Medulla oblongata (tissue), 1 donor: ENCODE results near the gene UQCR11.

Experiments
- DNase-seq: peaks from one replicate; pipeline ENCODE4 v3.0.0-alpha.2; 2015; ENCODE audit errors: extremely low spot score

The UQCR11 gene

DNA sequence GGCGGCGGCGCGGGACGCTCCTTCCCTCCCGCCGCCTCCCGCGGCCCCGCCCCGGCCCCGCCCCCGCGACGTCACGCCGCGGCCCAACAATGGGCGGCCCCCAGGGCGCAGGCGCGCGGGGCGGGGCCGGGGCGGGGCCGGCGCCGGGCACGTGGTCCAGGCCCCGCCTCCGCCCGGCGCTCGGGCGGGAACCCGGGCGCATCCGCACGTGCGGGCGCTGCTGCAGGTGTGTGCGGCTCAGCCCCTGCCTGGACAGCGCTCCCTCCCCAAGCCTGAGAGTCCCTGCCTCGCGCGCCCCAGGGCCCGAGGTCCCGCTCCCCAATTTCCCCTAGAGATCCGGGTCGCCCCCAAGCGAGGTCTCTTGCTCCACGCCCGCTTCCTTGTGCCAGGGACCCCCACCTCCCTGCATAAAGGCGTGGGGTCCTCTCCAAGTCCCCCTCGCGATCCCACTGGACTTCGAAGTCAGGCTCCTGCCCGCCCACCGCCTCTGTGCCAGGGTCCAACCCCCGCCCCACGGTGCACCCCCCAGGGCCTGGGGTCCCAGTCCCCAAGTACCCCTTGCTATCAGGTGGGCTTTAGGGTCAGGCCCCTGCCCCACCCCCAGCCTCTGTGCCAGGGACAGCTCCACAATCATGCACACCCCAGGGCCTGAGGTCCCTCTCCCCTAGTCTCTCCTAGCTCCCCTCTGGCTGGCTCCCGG is 36.8 kb downstream of the UQCR11 start, which contains the start of gene MEX3D:
Gene MEX3D (minus strand): TSS at position 6 of the 700 bp plus-strand sequence. CDS start 267 bp downstream, outside the sequence.
- DNase-seq: peak; percentile 76

DNA sequence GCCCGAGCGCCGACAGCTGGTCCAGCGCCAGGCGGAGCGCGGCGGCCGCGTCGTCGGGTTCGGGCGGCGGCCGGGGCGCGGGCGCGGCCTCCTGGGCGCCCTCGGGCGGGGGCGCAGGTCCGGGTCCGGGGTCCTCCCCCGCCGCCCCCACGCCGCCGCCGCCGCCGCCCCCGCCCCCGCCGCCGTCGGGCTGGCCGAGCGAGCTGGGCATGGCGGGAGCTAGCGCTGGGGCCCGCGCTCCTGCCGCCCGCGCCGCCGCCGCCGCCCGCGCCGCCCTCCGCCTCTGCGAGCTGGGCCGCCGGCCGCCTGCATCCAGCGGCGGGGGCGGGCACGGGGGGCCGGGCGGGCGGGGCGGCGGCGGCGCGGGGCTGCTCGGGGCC is 37.4 kb downstream of the UQCR11 start:
- DNase-seq: no peak

DNA sequence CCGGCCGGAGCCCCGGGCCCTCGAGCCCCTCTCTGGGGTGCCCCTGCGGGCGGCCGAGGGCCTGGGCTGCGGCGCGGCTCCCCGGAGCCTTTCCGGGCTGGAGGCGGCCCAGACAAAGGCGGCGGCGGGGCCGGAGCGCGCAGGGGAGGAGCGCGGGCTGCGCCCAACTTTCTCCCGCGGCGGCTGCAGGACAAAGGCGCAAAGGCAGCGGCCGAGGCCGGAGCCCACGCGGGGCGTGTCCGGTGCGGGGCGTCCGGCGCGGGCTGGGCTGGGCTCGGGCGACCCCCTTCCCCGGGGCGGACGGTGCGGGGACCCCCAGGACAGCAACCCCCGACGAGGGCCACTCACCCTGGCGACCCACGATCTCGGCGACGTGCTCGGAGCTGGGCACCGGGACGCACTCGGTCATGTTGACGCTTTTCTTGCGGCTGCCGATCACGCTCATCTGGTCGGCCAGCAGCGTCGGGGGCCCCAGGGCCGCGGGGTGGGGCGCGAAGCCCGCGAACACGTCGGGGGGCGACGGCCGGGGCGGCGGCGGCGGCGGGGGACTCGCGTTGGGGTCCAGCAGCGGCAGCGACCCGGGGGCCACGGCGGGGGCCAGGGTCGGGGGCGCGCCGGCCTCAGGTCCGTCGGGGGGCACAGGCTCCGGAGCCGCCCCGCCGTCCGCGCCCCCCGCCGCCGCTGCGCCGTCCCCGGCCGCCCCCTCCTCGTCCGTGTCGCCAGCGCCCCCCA is 38.0 kb downstream of the UQCR11 start:
- DNase-seq: no peak

DNA sequence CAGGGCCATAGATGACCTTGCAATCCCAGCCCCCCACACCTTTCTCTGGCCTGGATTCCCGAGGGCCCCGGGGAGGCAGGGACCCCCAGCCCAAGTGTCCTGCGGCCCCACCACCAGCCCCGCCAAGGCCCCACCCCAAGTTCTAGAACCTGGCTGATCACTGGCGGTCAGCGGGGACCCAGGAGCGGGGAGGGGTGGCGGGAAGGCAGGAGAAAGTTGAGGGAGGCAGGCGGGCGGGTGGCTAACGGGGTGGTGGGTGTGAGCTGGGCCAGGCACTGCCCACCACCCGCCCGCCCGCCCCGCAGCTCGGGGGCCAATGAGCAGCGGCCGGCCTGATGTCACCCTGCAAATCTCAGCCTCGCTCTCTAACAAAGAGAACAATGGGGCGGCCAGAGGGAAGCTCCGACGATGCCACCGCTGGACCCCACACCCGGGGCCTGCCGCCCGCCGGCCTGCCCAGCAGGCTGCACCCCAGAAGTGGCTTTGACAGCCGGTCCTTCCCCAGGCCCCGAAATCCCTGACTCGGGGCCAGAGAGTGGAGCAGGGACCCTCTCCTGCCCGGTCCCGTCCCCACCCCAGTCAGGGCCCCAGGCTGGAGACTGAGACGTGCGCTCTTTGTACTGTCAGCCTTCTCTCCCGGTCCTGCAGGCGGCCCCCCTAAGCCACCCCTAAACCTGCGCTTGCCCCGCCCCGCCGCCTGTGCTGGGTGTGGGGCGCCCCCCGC is 38.7 kb downstream of the UQCR11 start:
- DNase-seq: peak; percentile 91

DNA sequence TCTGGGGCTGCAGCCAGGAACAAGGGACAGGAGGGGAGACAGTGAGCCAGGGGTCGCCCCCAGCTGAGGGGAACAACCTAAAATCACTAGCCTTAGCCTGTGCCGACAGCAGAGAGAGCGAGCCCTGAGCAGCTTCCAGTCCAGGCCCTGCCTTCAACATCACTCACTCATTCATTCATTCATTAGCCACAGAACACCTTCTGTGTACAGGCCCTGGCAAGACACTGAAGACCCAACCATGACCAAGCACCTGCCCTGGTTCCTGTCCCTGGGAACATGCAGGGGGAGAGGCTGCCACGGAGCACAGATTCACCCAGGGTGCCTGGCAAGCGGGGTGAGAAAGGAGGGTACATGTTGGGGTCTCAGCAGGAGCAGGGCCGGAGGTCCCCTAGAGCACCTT is 42.0 kb downstream of the UQCR11 start:
- DNase-seq: no peak

DNA sequence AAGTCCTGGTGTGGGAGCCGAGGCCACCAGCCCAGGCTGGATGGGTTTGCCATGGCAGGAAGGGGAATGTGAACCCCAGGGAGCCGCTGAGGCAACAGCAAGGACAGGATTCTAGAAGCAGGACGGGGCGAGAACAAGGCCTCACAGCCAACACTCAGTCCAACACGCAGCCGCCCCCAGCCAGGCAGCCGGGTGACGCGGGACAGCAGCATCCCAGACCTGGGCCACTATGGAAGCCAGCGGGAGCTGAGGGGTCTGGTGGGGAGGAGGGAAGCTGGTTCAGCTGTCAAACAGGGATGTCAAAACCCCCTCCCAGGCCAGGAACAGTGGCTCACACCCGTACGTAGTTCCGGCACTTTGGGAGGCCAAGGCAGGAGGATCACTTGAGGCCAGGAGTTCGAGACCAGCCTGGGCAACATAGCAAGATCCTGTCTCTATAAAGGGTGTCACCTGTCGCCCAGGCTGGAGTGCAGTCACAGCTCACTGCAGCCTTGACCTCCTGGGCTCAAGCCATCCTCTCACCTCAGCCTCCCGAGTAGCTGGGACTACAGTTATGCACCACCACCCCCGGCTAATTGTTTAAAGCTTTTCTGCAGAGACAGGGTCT is 43.9 kb downstream of the UQCR11 start:
- DNase-seq: no peak

DNA sequence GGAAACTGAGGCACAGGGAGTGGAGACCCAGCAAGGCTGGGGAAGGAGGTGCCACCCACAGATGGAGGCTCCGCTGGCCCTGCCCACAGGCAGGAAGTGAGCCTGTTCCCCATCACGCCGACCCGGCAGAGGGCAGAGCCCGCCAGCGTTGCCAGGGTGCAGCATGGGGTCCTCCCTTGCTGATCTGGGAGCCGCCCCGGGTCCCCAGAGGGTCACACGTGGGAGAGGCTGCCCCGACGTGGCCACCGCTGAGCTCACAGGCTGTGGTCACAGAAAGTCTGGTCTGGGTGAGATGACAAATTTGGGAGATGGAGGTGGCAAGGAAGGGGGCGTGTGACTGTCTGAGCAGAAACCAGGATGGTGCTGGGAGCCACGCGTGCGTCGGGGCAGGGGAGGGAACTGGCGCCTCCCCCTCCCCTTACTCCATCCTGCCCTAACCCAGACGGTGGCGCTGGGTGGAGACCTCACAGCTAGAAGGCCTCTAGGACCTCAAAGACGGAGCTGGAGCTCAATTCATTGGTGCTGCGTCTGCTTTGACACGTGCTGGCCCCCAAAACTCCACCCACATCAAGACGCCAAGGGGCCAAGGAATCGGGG is 44.9 kb downstream of the UQCR11 start:
- DNase-seq: no peak

DNA sequence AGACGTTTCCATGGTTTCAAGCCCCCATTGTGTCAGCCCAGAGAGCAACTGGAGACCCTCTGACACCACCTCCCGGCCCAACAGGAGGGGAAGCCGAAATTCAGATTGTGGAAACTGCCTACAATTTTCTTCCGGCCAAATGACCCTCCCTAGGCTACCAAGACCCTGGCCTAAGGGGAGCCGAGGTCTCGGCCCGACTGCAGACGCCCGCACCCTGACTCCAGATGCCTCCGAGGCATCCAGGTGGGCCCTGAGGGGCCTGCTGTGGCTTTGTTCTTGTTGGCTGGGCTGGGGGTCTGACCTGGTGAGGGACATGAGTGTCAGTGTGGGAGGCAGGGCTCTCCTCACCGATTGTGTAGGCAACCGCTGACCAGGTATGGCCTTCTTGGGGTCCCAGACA is 46.7 kb downstream of the UQCR11 start:
- DNase-seq: no peak

DNA sequence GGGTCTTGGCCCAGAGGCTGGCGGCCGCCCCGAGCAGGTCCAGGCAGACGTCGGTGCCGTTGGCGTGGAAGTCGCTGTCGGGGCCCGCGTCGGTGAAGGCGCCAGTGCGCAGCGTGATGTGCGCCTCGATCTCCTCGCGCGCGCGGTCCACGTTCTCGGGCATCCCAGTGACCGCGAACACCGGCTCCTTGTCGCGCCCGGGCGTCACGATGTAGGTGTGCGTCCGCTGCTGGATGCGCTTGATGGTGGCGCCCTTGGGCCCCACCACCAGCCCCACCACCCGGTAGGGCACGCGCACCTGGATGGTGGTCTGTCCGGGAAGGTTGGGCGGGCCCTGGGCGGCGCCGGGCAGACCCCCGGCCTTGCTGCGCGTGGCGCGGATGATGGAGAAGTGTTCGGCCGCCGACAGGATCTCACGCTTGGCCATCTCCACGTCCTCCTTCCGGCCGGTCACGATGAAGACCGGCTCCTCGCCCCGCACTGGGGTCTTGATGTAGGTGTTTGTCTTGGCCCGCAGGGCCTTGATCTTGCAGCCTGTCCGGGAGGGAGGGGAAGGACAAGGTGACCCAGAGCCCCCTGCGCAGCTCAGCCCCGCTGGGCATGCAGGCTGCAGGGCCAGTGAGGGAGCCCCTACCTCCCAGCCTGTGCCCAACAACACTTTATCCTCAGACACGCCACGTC is 48.7 kb downstream of the UQCR11 start:
- DNase-seq: no peak

DNA sequence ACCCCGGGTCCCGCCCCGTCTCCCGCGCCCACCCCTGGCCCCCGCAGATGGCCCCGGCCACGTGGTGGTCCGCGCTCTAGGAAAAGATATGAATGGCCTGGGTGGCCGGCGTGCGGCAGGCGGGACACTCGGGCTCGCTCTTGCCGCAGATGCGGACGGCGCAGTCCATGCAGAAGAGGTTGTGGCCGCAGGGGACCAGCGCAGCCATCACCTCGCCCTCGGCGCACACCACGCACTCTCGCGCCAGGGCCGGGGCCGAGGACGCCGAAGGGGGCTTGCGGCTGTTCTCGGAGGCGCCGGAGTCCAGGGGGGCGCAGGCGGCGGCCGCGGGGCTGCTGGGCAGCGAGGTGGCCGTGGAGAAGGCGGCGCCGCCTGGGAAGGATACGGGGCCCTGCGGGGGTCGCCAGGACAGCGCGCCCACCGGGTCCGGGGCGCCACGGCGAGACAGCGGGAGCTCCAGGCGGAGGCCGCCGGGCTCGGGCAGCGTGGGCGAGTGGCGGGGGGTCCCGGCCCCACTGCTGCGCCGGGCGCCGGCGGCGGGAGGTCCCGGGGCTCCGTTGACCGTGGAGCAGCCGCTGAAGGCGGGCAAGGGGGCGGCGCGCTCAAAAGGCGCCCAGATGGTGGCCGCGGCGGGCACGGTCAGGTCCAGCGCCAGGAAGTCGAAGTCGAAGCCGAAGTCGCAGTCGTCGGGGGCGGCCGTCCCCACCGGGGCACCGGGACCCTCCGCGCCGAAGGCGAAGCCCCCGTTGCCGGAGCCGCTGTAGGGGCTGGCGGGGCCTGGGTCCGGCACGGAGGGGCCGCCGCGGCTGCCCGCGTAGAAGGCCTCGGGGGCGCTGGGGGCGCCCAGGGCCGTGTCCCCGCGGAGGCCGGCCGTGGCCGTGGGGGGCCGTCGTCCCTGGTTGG is 49.5 kb downstream of the UQCR11 start:
- DNase-seq: no peak

DNA sequence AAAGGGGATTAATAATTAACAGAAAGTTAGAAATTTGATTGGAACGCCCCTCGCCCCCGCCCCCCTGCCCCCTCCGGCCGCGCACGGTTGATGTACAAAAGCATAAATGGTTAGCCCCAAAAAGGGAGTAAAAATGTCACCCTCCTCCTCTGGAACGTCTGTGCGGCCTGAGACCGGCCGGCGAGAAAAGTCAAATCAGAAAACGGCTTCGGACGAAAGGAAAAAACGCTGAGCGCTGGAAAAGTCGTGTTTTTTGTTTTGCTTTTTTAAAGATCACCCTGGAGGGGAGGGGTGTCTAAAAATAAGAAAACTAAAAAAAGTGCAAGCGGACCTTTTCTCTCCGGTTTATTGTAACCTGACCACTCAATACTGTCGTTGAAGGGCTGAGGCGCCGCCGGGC is 50.3 kb downstream of the UQCR11 start:
- DNase-seq: no peak

DNA sequence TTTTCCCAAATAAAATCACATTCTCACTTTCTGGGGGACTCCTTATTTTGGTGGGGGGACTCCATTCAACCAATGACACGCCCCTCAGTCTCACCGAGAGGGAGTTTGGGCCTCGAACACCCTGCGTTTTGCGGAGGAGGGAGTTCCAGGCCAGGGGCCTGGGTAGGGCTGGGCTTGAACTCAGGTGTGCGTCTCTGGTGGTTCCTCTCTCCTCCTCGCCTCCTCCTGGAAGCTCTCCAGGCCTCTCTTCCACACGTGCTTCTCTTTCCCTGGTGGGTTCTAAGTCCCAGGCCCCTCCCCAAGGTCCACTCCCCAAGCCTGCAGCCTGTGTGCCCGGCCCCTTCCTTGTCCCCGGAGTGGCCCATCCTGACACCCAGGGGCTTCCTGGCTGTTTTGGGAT is 51.8 kb downstream of the UQCR11 start:
- no peak for DNase-seq

DNA sequence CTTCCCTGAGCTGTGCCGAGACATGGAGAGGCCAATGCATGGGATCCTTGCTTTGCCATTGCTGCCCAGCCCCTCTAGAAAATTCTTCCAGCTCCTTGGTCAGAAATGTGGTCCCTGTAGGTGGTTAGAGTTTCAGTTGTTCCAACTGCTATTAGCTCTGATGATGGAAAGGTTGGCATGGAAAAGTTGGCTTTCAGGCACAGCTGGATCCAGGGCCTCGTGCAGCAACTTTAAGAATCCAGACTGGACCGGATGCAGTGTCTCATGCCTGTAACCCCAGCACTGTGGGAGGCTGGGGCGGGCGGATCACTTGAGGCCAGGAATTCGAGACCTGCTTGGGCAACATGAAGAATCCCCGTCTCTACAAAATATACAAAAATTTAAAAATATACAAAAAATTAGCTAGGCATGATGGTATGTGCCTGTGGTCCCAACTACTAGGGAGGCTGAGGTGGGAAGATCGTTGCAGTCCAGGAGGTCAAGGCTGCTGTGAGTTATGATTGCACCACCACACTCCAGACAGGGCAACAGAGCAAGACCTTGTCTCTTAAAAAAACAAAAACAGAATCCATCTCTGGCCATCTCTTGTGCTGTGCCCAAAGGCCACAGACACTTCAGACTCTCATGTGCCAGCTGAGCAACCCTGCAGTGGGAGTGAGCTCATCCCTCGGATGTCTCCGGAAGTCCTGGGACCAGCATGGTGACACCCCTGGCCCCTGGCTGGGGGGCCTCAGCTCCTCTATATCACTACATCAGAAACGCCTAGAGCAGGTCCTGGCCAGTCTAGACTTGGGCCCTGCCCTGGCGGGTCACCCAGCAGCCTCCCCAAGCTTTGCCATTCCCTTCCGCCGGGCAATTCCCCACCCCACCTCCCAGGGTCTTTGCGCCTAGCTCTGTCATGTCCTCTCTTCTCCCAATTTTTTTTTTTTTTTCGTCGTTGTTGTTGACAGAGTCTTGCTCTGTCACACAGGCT is 53.9 kb downstream of the UQCR11 start:
- no peak for DNase-seq

DNA sequence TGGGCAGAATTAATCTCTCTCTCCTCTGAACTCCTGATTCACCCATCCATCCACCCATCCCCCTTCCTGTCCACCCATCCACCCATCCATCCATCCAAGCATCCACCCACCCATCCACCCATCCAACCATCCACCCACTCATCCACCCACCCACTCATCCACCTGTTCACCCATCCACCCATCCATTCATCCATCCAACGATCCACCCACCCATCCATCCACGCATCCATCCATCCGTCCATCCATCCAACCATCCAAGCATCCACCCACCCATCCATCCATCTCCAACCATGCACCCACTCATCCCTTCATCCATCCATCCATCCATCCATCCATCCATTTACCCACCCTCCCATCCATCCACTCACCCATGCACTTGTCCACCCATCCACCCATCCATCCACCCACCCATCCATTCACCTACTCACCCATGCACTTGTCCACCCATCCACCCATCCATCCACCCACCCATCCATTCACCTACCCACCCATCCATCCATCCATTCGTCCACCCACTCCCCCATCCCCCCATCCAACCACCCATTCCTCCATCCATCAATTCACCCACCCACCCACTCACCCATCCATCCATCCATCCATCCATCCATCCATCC is 55.8 kb downstream of the UQCR11 start:
- DNase-seq: no peak
